Upper lobe of right lung (tissue), 1 donor: ENCODE results near the gene C18orf63. TPM values are rescaled to one million over a fixed set of nuclear protein-coding genes. Genes with fewer than 3 reads are reported as not detected.

Source experiments
- ATAC-seq: fragments of 200-7000 bp; cut with Tn5 transposase; one replicate; pipeline ENCODE4 v1.9.1; 2020; ENCODE audit warnings: mild to moderate bottlenecking, moderate library complexity
- DNase-seq: peaks from one replicate; pipeline ENCODE4 v3.0.0-alpha.2; 2020
- H3K27ac ChIP-seq: fragments of 200-600 bp; one replicate; pipeline ENCODE4 v1.8.0; 2022
- H3K27me3 ChIP-seq: fragments of 200-600 bp; one replicate; pipeline ENCODE4 v1.8.0; 2022; ENCODE audit warnings: mild to moderate bottlenecking
- H3K36me3 ChIP-seq: fragments of 200-600 bp; one replicate; pipeline ENCODE4 v1.8.0; 2022
- H3K4me1 ChIP-seq: fragments of 200-600 bp; one replicate; pipeline ENCODE4 v1.8.0; 2022
- H3K4me3 ChIP-seq: fragments of 200-600 bp; one replicate; pipeline ENCODE4 v1.8.0; 2022; ENCODE audit warnings: mild to moderate bottlenecking
- H3K9me3 ChIP-seq: fragments of 200-600 bp; one replicate; pipeline ENCODE4 v1.8.0; 2022
- intact Hi-C: fragments of 100-400 bp; cut with DNase I; formaldehyde crosslinking; loops from one replicate; pipeline ENCODE4 v1.11.0; 2022
- long read RNA-seq: library from polyadenylated mRNA; unstranded; transcript quantifications from one replicate; pipeline ENCODE4 v2.0.0, GENCODE V29; 2021
- total RNA-seq: library from RNA; stranded (reverse); fragmentation: NEBNext Ultra II Directional; extraction: Animal tissue kit (Norgen Biotek cat#: 25700); gene quantifications from one replicate; pipeline ENCODE4 v1.2.1, GENCODE V29; 2021
- TF ChIP-seq, protein P1 (sequence below): fragments of 200-600 bp; IDR thresholded peaks from one replicate; pipeline ENCODE4 v1.8.0; 2022; ENCODE audit warnings: antibody characterized with exemption
- donor health status: DM: no; HTN: yes; CAD: no; lungs with severe emphysema.

The C18orf63 gene
- 0.17 TPM for total RNA-seq
- long read RNA-seq = 0 reads

GRCh38 chr18:74315464-74316256, at the start of gene C18orf63:
C18orf63 (plus strand) TSS chr18:74315839; CDS start chr18:74317866, 2,027 bp downstream.
- no peaks in the 10 kb centered on the region for H3K36me3 ChIP-seq
- TF ChIP-seq, protein P1, sequence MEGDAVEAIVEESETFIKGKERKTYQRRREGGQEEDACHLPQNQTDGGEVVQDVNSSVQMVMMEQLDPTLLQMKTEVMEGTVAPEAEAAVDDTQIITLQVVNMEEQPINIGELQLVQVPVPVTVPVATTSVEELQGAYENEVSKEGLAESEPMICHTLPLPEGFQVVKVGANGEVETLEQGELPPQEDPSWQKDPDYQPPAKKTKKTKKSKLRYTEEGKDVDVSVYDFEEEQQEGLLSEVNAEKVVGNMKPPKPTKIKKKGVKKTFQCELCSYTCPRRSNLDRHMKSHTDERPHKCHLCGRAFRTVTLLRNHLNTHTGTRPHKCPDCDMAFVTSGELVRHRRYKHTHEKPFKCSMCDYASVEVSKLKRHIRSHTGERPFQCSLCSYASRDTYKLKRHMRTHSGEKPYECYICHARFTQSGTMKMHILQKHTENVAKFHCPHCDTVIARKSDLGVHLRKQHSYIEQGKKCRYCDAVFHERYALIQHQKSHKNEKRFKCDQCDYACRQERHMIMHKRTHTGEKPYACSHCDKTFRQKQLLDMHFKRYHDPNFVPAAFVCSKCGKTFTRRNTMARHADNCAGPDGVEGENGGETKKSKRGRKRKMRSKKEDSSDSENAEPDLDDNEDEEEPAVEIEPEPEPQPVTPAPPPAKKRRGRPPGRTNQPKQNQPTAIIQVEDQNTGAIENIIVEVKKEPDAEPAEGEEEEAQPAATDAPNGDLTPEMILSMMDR = no peak
- H3K4me3 ChIP-seq = no peak within 1 kb of the TSS
- intact Hi-C loops = no loop called here
- H3K4me1 ChIP-seq = no peaks in the 10 kb centered on the region
- ATAC-seq (no peak), DNase-seq (no peak)
- H3K27me3 ChIP-seq = no peaks in the 10 kb centered on the region
- H3K9me3 ChIP-seq = no peaks in the 10 kb centered on the region
- H3K27ac ChIP-seq = no peak within 1 kb of the TSS

DNA sequence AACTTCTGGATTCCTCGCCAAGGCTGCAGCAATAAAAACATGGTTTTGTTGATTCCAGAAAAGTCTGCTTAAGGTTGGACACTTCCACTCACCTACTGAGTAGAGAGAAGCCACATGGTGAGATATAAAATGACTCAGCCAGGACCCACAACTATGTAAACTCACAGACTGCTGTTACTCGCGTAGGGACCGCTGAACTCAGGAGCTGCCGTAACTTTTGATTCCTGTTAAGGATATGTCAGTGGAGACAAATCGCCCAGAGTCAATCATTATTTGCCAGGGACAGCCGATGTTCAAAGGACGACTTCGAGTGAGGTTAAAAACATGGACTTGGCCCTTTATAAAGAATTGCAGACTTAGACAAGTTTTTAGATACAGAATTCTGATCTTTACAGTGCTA, 49.5 kb upstream of the C18orf63 start:
- intact Hi-C loops = no loop called here
- no peak for DNase-seq
- peaks cover 19% of the 10 kb centered on the region for H3K4me1 ChIP-seq
- H3K9me3 ChIP-seq = no peaks in the 10 kb centered on the region
- H3K36me3 ChIP-seq = peaks cover 41% of the 10 kb centered on the region
- H3K27ac ChIP-seq = no peak overlapping the region
- ATAC-seq = no peak
- TF ChIP-seq, protein P1 = no peak
- no peak overlapping the region for H3K4me3 ChIP-seq
- no peaks in the 10 kb centered on the region for H3K27me3 ChIP-seq

DNA sequence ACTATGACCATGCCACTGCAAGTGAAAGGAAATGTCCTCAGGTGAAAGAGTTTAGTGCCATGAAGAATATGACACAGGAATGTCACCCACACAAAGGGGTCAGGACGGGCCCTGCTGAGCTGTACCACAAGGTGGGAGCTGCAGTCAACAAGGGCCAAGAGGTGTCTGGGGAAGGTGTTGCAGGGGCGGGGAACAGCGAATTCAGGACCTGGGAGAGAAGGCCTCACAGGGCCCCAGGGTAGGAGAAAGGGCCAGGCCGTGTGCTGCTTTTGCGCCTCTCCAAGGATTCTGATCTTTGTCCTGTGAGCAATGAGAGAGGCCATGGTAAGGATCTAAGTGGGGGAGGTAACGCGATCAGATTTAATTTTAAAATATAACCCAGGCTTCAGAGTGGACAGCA, 47.5 kb upstream of the C18orf63 start:
- intact Hi-C loops = no loop called here
- H3K27ac ChIP-seq = no peak overlapping the region
- H3K36me3 ChIP-seq = peaks cover 21% of the 10 kb centered on the region
- TF ChIP-seq, protein P1 = no peak
- peaks cover 28% of the 10 kb centered on the region for H3K4me1 ChIP-seq
- H3K9me3 ChIP-seq = no peaks in the 10 kb centered on the region
- no peaks in the 10 kb centered on the region for H3K27me3 ChIP-seq
- H3K4me3 ChIP-seq = no peak overlapping the region
- DNase-seq (no peak), ATAC-seq (no peak)

DNA sequence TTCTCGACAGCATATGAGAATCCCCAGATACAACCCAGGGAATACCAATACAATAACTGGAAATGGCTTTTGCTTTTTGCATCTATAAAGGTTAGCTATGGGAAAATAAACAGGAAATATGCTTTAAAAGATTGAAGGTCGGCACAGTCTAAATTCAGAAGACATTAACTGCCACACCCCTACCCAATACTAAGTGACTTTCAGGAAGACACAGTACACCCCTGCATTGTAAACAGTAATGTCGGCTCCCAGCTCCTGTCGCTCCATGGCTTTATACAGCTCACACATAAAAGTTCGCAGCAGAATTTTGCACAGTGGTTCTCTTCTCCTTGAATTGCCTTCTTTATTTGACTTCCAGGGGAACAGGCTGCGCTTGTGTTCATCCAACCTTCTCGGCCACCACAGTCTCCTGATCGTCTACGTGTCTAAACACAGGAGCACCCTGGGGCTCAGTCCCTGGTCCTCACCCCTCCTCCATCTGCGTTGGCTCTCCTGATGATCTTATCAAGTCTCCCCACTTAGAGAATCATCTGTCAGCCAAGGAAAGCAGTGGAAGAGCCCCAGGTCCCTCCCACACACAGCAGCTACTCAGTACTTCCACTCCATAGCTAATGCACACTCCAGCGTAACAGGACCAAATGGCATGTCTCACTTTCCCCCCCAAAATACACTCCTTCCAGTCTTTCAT, 46.6 kb upstream of the C18orf63 start:
- ATAC-seq = no peak

DNA sequence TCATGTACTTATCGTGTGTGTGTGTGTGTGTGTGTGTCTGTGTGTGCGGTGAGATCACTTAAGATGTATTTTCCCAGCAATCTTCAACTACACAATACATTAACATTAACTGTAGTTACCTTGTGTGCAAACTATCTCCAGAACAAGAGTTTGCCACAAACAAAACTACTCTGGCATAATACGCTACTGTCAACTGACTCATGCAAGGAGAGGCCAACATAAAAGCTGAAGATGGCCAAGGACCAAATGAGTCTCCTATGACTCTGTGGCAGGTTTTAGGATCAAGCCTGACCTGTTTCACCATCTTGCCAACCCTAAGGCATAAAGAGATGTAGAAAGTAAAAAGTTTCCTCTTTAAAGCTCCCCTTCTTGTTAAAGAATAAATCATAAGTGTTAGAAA, 44.0 kb upstream of the C18orf63 start:
- DNase-seq = no peak
- H3K27me3 ChIP-seq = no peaks in the 10 kb centered on the region

More for the DNA sequence above, 46.6 kb upstream of the C18orf63 start:
- intact Hi-C loops = no loop called here
- no peak for DNase-seq
- Histone ChIP-seq H3K36me3 (peaks cover 17% of the 10 kb centered on the region), H3K27me3 (no peaks in the 10 kb centered on the region), H3K27ac (no peak overlapping the region), H3K4me3 (no peak overlapping the region), H3K4me1 (peaks cover 35% of the 10 kb centered on the region), H3K9me3 (no peaks in the 10 kb centered on the region)
- TF ChIP-seq, protein P1 = no peak

More for the DNA sequence above, 44.0 kb upstream of the C18orf63 start:
- no peak for ATAC-seq
- Histone ChIP-seq H3K4me3 (no peak overlapping the region), H3K36me3 (no peaks in the 10 kb centered on the region), H3K9me3 (no peaks in the 10 kb centered on the region), H3K27ac (no peak overlapping the region), H3K4me1 (peaks cover 49% of the 10 kb centered on the region)
- TF ChIP-seq, protein P1 = no peak
- intact Hi-C loops = no loop called here
